ENCODE measurements around the gene NTRK3. TPM values are rescaled to one million over a fixed set of nuclear protein-coding genes. Genes with fewer than 3 reads are reported as not detected.

Gene NTRK3
- total and polyA plus RNA-seq, 2 of the 13 experiments (the other 11 are each of a cell fraction or from before 2014, with no cell fraction given): not detected

DNA sequence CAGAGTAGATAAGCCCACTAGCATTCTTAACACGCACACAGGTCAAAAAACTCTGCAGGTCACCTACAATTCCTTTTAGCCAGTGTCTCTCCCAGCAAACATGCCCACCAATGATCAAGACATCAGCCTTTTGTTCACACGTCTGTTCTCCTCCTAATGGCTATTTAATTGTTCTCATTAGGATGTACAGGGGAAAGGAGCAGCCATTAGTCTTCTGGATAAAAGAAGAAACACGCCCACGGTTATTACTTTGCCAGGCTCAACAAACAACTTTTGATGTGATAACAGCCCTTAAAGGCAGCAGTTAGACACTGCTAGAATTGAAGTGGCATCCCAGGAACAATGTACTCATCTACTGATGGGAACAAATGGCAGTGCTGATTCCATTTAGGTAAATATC is 108.8 kb downstream of the NTRK3 start:
- H3K4me2 ChIP-seq (ENCODE audit: low read depth, low read length): no peak overlapping the region
- 0% methylated on average over 4 of the region's 4 CpGs for WGBS (ENCODE audit: low lambda C conversion rate)
- intact Hi-C loops (cut with micrococcal nuclease; ENCODE audit: unreplicated experiment): no loop called here
- no peak overlapping the region for H3K9ac ChIP-seq (ENCODE audit: insufficient read depth, low read depth, low read length)
- no peak overlapping the region for H3K4me3 ChIP-seq (replicated peaks in 1 of 3; ENCODE audit: insufficient read depth in 1 of 3, low read depth in 2 of 3, low read length in 3 of 3)
- no peaks in the 10 kb centered on the region for H4K20me1 ChIP-seq (ENCODE audit: insufficient read depth, low read length)
- no peaks in the 10 kb centered on the region for H3K9me3 ChIP-seq (ENCODE audit: low read length)
- H2AFZ ChIP-seq (ENCODE audit: low read length): no peak overlapping the region
- DNase-seq (ENCODE audit: low spot score): no peak
- no peak for ATAC-seq
- BruUV-seq (replicated peaks): no TSS peak
- H3K36me3 ChIP-seq (replicated peaks in 1 of 2; ENCODE audit: control insufficient read depth in 1 of 2, insufficient read depth in 2 of 2, low read length in 2 of 2): no peaks in the 10 kb centered on the region
- ChIA-PET POLR2A (no interaction called here), CTCF (ENCODE audit: low intra/inter-chr PET ratio, low total read pairs) (no interaction called here)
- no peaks in the 10 kb centered on the region for H3K4me1 ChIP-seq (ENCODE audit: insufficient read depth, low read length)
- H3K79me2 ChIP-seq (ENCODE audit: insufficient read depth, low read length): no peaks in the 10 kb centered on the region
- in situ Hi-C loops (cut with HindIII; ENCODE audit: extremely low pct_ligation_motif_present, low pct_unique_long_range_greater_than_20kb): no loop called here
- no peak overlapping the region for H3K27ac ChIP-seq (ENCODE audit: extremely low read length, insufficient read depth, low read length)
- TF ChIP-seq HCFC1 (IDR thresholded peaks at IDR 0.05; ENCODE audit: low read depth, low read length) (no peak), ZNF616 (CRISPR knock-in tag; IDR thresholded peaks at IDR 0.05; ENCODE audit: low read depth) (no peak), ZFP36L2 (CRISPR knock-in tag; IDR thresholded peaks at IDR 0.05) (no peak), KAT7 (CRISPR knock-in tag; IDR thresholded peaks at IDR 0.05; ENCODE audit: borderline replicate concordance) (no peak), SIX1 (CRISPR knock-in tag; IDR thresholded peaks at IDR 0.05; ENCODE audit: borderline replicate concordance) (no peak), CHCHD3 (CRISPR knock-in tag; IDR thresholded peaks at IDR 0.05) (no peak), NFYB (CRISPR knock-in tag; IDR thresholded peaks at IDR 0.05) (no peak), ZFP62 (CRISPR knock-in tag; IDR thresholded peaks at IDR 0.05) (no peak), PCBP2 (optimal IDR thresholded peaks at IDR 0.05; ENCODE audit: low read depth, low read length, poor library complexity, severe bottlenecking) (no peak), RBFOX2 (IDR thresholded peaks at IDR 0.05; ENCODE audit: low read depth, low read length) (no peak), ZZZ3 (CRISPR knock-in tag; IDR thresholded peaks at IDR 0.05; ENCODE audit: borderline replicate concordance) (no peak), ZNF788 (CRISPR knock-in tag; IDR thresholded peaks at IDR 0.05; ENCODE audit: borderline replicate concordance) (no peak), ZNF660 (CRISPR knock-in tag; IDR thresholded peaks at IDR 0.05; ENCODE audit: borderline replicate concordance, low read depth) (no peak), SMAD1 (CRISPR knock-in tag; IDR thresholded peaks at IDR 0.05; ENCODE audit: borderline replicate concordance, low read depth) (no peak)
- TF ChIP-seq, protein P1, sequence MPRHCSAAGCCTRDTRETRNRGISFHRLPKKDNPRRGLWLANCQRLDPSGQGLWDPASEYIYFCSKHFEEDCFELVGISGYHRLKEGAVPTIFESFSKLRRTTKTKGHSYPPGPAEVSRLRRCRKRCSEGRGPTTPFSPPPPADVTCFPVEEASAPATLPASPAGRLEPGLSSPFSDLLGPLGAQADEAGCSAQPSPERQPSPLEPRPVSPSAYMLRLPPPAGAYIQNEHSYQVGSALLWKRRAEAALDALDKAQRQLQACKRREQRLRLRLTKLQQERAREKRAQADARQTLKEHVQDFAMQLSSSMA (CRISPR knock-in tag; IDR thresholded peaks at IDR 0.05): no peak
- TF ChIP-seq, protein P2, sequence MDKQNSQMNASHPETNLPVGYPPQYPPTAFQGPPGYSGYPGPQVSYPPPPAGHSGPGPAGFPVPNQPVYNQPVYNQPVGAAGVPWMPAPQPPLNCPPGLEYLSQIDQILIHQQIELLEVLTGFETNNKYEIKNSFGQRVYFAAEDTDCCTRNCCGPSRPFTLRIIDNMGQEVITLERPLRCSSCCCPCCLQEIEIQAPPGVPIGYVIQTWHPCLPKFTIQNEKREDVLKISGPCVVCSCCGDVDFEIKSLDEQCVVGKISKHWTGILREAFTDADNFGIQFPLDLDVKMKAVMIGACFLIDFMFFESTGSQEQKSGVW (CRISPR knock-in tag; IDR thresholded peaks at IDR 0.05; ENCODE audit: borderline replicate concordance): no peak
- TF ChIP-seq, protein P3, sequence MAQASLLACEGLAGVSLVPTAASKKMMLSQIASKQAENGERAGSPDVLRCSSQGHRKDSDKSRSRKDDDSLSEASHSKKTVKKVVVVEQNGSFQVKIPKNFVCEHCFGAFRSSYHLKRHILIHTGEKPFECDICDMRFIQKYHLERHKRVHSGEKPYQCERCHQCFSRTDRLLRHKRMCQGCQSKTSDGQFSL (CRISPR knock-in tag; IDR thresholded peaks at IDR 0.05): no peak
- H3K27me3 ChIP-seq (ENCODE audit: control insufficient read depth in 1 of 2, insufficient read depth in 2 of 2, low read length in 2 of 2): no peaks in the 10 kb centered on the region
- FAIRE-seq: no peak
